SKM-1 treated with dmso at 0.1 percent for 144 hours (cell line): ENCODE data around the gene WAS.
"Not testable (repeated sequence)": the region's sequence is repeated elsewhere in the genome, so short reads cannot be mapped to it uniquely, and the experiment has no call there.

Experiments
- DNase-seq: peaks from one replicate; lab custom pipeline; 2025; ENCODE audit not compliant: unreplicated experiment; lab: John Stamatoyannopoulos, UW

The WAS gene

DNA sequence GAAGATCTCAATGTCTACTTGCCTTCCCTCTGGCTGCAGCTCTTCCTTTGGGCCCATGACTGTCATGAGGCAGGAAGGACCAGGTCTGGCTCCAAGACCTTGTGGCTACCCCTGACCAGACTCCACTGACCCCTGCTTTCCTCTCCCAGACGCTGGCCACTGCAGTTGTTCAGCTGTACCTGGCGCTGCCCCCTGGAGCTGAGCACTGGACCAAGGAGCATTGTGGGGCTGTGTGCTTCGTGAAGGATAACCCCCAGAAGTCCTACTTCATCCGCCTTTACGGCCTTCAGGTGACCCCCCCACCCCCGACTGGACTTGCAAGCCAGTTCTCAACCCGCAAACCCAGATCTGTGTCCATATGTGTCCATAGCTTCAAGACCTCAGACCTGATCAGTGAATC, 535 bp downstream of the WAS start:
- DNase-seq = no peak

DNA sequence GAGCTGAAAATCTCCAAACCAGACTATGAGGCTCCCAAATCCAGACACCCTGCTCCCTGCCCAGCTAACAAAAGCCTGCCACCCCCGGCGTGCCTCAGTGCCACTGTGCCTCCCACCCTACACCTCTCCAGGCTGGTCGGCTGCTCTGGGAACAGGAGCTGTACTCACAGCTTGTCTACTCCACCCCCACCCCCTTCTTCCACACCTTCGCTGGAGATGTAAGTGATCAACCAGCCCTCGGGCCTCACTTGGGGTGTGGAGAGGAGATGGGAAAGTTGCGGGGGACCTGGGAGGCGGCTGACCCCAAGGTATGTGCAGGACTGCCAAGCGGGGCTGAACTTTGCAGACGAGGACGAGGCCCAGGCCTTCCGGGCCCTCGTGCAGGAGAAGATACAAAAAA, 1.8 kb downstream of the WAS start:
- no peak for DNase-seq

DNA sequence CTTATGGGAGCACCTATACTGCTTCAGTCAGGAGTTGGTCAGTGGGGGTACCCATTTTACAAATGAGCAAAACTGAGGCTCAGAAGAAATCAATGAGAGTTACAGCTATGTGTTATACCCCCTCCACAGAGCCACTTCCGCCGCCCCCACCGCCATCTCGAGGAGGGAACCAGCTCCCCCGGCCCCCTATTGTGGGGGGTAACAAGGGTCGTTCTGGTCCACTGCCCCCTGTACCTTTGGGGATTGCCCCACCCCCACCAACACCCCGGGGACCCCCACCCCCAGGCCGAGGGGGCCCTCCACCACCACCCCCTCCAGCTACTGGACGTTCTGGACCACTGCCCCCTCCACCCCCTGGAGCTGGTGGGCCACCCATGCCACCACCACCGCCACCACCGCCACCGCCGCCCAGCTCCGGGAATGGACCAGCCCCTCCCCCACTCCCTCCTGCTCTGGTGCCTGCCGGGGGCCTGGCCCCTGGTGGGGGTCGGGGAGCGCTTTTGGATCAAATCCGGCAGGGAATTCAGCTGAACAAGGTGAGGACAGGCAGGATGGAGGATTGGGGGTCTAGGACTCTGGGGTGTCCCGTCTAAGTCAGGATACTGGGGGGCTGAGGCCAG, 5.0 kb downstream of the WAS start:
- DNase-seq = no peak

DNA sequence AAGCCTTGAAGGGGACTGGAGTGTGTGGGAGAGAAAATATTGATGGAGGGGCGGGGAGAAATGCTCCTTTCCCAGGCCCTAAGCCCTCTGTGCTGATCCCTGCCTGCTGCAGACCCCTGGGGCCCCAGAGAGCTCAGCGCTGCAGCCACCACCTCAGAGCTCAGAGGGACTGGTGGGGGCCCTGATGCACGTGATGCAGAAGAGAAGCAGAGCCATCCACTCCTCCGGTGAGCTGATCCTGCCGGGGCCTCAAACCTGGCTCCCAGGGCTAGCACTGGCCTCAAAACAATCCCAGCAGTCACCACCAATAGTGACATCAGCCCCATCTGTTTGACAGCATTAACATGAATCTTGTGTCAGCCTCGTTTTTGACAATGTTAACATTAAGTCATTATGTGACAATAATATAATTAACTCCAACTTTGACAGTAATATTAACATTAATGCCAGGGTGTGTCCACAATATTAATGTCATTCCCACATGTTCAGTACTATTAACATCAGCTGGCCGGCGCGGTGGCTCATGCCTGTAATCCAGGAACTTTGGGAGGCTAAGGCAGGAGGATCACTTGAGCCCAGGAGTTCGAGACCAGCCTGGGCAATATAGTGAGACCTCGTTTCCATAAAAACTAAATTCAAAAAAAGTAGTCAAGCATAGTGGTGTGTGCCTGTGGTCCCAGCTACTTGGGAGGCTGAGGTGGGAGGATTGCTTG, 5.8 kb downstream of the WAS start:
- no peak for DNase-seq

DNA sequence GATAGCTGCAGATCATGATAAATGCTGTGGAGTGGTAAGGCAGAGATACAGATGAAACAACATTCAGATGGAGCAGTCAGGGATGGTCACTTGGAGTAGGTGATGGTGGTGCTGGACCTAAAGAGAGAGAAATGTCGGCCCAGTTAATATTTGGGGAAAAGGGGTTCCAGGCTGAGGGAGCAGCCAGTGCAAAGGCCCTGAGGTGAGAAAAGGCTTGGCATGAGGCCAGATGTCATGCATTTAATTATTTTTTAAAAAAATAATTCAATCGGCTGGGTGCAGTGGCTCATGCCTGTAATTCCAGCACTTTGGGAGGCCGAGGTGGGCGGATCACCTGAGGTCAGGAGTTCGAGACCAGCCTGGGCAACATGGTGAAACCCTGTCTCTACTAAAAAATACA, 8.1 kb downstream of the WAS start:
- DNase-seq = not testable (repeated sequence)

DNA sequence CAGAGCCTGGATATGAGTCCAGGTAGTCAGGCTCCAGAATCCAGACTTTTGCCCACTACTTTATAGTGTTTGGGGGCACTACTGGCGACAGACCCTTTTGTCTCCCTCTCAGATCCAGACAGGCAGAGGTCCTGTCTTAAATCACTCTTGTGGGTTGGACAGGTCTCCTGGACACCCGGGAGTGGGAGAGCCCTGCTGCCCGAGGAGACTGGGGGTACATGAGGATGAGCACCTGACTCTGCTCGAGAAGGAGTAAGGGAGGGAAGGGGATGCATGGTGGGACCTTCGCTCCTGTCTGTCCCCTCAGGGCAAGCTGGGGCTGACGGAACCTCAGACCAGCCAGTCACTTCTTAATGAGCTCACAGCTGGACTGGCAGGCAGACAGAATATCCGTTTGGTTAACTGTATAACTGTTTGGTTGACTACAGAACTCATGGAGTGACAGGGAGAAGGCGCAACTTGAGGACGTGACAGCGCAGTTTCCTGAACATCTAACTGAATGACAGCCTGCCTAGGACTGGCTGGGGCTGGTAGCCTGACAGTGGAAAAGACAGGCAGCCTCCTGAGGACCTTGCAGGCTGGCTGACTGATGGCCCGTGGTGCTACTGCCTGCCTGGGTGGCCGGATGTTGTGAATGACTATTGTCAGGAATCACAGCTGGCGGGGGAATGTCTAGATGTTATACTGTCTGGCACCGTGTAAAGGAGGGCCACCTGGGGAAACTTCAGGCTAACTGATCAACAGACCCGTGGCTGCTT, 11.4 kb downstream of the WAS start:
- no peak for DNase-seq

DNA sequence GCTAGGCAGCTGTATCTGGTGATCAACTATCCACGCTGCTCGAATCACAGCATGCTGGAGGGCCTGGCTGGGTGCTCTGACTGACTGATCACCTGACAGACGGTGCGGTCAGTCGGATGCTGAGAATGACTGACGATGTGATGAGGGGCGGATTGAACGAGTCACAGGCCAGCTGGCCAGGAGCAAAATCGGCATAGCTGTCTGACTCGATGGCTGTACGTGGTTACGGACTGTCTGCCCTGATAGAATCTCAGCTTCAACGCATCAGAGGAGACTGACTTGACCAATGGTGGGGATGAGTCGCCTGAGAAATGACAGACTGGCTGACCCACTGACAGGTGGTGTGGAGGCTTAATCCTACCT, 11.9 kb downstream of the WAS start:
- DNase-seq = no peak

DNA sequence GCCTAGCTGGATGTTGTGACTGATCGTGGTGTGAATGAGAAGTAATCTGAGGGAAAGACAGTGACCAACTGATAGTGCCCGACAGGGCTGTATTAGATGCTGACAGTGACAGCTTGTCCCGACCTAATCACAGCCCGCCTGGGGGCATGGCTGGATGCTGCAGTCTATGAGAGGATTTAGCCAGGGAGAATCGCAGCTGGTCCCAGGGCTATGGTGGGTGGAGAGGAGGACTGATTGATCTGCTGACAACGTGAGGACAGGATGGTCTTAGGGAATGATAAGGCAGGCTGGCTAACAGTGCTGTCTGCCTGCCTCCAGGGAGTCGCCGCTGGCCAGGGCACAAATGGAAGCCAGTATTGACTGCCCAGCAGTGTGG, 12.3 kb downstream of the WAS start:
- no peak for DNase-seq

DNA sequence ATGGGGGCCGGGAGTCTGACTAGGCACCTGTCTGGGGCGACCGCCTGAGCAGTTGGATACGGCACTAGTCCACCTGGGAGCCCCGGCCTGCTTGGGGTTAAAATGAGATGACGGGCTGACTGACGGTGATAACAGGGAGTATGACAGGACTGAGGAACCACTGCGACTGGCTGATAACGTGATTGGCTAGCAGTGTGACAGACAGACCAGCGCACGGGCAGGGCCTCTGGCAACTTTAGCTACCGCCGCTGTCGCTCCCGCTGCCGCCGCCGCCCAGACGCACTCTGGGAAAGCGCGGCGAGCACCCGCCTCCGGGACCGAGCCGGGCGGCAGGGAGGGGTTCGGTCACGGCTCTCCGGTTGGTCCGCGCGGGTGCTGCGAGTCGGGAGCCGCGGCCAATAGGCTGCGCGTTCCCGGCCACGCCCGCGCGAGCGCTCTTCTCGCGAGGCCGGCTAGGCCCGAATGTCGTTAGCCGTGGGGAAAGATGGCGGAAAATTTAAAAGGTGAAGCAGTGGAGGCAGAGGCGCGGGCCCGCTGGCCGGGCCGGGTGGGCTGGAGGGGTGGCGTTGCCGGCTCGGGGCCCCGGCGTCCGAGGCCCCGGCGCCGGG, 12.8 kb downstream of the WAS start, which contains the start of gene SUV39H1:
Gene SUV39H1, plus strand, starts transcription at position 434 of the 608 bp plus-strand sequence. Its CDS starts 51 bp downstream, at position 485.
- peak; percentile 67 for DNase-seq

DNA sequence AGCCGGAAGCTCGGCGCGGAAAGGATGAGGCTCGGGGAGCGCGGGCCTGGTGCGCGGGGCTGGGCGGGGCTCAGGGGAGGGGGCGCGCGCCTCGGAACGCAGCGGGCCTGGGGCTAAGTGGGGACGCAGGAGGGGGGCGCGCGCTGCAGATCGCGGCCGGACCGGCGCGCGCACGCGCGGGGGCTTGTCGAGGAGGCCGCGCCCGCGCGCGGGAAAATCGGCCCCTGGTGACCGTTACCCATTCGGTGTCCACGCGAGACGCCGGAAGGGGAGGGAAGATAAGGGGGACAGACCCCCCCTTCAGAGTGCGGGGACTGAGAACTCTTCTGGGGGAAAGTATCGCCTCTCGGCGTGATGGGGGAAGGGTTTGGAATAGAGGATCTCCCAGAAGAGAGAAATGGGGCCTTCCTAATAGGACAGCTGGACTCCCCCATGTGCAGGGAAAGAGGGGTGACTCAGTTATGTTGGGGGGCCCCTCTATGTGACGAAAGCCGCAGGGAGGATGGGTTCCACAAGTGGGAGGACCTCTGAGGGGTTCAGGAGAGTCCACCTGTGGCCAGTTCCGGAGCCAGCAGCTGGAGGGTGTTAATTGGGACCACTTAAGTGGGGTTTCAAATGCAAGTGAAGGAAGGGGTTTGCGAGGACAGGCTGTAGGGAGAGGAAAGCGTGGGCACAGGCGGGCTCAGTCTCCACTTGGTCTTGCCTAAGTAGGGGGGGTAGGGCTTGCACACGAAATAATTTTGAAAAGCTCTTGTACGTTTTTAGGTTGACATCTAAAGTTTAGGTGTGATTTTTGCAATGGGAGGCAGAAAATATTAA, 13.5 kb downstream of the WAS start:
- no peak for DNase-seq

DNA sequence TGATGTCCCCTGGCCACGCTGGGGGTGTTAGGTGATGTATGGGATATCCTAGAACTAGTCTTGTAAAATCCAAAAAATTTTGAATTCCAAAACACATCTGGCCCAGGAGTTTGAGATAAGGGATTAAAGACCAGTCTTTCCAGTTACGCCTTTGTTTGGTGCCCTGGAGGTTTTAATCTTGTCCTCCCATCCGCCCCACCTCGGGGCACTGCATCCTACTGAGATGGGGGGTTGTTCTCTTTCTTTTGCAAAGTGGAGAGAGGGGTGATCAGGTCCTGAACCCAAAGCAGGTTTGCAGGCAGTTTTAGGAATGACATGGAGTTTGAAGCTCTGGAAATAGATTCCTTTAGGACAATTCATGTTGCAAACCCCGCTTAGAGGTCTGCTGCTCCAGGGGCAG, 14.7 kb downstream of the WAS start:
- DNase-seq = no peak

DNA sequence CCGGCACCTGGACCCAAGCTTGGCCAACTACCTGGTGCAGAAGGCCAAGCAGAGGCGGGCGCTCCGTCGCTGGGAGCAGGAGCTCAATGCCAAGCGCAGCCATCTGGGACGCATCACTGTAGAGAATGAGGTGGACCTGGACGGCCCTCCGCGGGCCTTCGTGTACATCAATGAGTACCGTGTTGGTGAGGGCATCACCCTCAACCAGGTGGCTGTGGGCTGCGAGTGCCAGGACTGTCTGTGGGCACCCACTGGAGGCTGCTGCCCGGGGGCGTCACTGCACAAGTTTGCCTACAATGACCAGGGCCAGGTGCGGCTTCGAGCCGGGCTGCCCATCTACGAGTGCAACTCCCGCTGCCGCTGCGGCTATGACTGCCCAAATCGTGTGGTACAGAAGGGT, 16.6 kb downstream of the WAS start:
- DNase-seq = no peak

DNA sequence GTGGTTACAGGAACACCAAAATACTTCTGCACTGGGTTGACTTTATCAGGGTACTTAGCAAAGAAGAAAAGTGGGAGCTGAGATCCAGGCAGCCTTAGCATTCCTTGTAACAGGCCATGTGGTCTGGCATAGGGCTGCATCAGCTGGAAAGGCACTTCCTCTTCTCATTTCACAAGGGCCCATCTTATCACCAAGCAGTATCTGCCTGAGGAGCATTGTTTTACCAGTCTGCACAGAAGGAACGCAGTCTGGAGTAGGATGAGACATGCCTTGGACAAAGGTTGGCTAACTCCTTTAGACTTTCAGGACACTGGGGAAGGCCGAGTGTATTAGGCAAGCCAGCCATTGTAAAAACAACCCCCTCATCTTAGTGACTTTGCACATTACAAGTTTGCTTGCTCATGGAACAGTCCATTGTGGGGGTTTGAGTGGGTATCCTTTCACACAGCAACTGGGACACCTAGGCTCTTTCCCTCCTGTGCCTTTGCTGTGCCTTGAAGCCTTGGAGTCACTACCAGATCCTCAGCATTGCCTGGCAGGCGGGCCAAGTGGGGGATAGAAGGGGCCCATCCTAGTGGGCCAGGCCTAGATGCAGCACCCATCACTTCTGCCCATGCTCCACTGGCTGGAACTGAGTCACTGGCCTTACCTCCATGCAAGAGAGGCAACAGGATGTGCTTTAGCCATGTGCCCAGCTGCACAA, 17.5 kb downstream of the WAS start:
- no peak for DNase-seq

DNA sequence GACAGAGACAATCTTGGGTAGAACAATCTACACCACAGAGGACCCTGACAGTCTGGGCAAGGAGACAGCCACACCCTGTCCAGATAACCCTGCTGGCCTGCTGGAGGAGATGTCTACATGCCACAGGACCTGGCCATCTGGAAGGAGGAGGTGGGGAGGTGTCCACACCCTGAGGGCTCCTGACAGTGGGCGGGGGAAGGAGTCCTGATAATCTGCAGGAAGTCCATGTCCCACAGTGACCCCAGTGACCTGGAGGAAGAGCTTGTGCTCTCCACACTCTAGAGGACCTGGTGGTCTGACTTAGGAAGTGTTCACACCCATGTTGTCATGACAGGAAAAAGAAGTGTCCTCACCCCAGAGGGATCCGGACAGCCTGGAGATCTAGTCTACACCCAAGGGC, 18.4 kb downstream of the WAS start:
- DNase-seq = no peak

DNA sequence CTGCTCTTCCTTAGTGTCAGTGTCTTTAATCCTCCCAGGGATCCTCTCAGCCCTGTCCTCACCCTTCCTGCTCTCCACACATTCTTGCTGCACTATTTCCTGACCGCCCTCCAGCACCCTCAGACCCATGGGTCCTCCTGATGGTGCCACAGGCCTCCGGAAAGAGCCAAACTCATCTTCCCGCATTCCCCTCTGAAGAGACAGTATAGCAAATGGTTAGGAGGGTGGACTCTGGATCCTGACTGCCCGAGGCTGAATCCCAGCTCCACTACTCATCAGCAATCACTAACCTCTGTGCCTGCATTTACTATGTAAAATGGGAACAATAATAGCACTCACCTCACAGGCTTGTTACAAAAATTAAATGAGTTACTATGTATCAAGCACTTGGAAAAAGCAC, 19.1 kb downstream of the WAS start:
- DNase-seq = no peak

DNA sequence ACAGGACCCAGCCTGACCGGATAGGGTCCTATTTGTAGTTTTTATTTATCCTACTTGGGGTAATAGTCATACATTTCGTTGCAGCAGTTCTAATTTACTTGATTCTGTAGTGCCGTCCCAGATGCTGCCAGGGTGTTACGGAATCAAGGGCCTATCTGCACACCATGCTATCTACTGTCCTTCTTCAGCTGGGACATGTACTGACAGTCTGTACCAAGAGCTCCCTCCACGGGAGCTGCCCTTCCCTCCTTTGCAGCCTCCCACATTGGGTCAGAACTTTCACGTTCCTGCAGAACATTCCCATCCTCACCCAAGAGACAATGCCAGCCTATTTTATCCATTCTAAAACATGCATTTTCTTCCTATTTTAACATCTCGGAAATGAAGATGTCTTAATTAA, 19.6 kb downstream of the WAS start:
- no peak for DNase-seq

DNA sequence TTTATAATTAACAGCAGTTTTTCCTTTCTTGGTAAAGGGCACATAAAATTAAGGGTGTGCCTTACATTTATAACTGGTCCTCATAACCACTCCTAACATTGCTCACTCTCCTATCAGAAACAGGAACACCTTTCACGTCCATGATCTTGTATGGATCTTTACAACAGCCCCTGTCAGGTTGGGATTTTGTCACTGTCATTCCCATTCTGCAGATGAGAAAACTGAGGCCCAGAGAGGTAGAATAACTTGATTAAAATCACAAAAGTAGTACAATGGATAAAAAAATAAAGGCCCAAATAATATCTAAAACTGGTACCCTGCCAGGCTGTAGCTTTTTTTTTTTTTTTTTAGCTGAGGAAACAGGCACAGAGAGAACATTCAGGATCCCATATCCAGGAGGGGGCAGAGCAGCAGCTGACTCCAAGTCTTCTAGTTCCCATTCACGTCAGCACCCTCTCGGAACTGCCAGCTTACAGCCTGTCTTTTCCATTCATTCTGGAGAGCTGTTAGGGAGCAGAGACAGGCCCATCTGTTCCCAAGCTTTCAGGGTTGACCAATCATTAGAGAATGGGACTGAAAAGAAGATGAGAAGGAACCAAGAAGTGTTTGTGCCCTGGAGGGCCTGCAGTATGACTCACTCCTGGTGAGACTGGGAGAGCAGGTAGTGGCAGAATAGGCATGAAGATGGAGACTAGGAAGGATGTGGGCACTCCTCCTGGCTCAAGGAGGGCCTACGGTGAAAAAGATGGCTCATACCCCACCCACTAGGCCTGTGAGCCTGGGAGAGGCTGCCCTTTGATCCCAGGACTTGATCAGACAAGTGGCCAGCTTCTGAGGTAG, 20.3 kb downstream of the WAS start:
- DNase-seq = no peak

DNA sequence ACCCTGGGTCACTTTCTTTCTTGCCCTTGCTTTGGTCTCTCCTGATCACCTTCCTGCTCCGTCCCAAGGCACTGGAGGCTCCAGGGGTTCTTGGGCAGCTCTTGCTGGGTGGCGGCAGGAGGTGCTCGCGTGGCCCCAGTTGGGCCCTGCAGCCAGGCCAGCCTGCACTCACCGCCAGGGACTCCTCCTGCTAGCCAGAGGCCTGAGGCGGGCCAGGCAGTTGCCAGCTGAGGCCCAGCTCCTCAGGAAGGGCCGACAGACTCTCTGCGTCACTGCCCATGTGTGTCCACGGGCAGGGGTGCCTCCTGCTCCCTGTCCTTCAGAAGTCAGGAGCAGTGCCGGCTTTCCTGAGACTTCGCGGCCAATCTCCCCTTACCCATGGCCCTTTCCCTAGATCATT, 22.3 kb downstream of the WAS start:
- no peak for DNase-seq

DNA sequence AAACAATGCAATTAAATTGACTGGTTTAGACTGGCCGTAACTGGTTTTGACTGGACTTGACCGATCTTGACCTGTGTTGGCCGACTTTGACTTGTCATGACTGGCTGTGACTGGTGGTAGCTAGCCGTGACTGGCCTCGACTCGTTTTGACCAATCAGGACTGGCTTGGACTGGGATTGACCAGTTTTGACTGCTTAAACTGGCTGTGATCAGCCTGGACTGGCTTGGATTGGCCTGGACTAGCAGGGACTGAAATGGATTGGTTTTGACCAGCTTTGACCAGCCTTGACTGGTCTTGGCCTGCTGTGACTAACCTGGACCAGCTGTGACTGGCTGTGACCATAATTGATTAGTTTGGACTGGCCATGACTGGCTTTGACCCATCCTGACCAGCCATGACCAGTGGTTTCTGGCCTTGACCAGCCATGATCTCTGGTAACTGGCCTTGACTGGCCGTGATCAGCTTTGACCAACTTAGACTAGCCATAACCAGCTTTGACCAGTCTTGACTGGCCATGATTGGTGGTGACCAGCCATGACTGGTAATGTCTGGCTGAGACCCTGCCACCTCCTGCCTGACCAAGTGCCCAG, 26.0 kb downstream of the WAS start:
- no peak for DNase-seq
